Kidney (tissue), 14 donors: Measurements from ENCODE around the gene NDUFAF8. TPM values are rescaled to one million over a fixed set of nuclear protein-coding genes. Genes with fewer than 3 reads are reported as not detected.

ENCODE experiments used
- DNase-seq, 5 donors: peaks; one replicate each; pipeline ENCODE4 v3.0.0-alpha.2; 2013 to 2020
- FAIRE-seq: peaks from 2 replicates; lab custom pipeline; 2012; peaks lifted over from hg19 to GRCh38; lab: Jason Lieb, UNC
- H3K27ac ChIP-seq, 2 donors: one replicate each; pipeline ENCODE4 v1.7.0; 2013; ENCODE audit warnings: low read depth in 2 of 2, low read length in 2 of 2, inconsistent platforms in 1 of 2
- H3K27me3 ChIP-seq: one replicate; pipeline ENCODE4 v1.7.1; 2013; ENCODE audit warnings: low read length, inconsistent platforms; ENCODE audit not compliant: control insufficient read depth, insufficient read depth
- H3K36me3 ChIP-seq, 3 donors: one replicate each; pipeline versions ENCODE4 v1.7.0 to v1.7.1; 2013; ENCODE audit warnings: low read length in 3 of 3, control low read depth in 1 of 3, inconsistent platforms in 1 of 3; ENCODE audit not compliant: insufficient read depth in 3 of 3, control insufficient read depth in 2 of 3
- H3K4me1 ChIP-seq, 3 donors: one replicate each; pipeline versions ENCODE4 v1.7.0 to v1.7.1; 2013; ENCODE audit warnings: low read length in 3 of 3, inconsistent platforms in 1 of 3, low read depth in 1 of 3; ENCODE audit not compliant: control insufficient read depth in 2 of 3, insufficient read depth in 2 of 3
- H3K4me3 ChIP-seq, 3 donors: one replicate each; pipeline versions ENCODE4 v1.7.0 to v1.8.1; 2013; ENCODE audit warnings: low read length in 3 of 3, control low read depth in 1 of 3, inconsistent platforms in 1 of 3
- H3K9ac ChIP-seq, 3 donors: one replicate each; pipeline versions ENCODE4 v1.7.0 to v1.7.1; 2013; ENCODE audit warnings: low read length in 3 of 3, control low read depth in 1 of 3, inconsistent platforms in 1 of 3
- H3K9me3 ChIP-seq, 3 donors: one replicate each; pipeline versions ENCODE4 v1.7.0 to v1.7.1; 2013; ENCODE audit warnings: low read length in 3 of 3, control low read depth in 1 of 3, inconsistent platforms in 1 of 3; ENCODE audit not compliant: control insufficient read depth in 2 of 3, insufficient read depth in 1 of 3
- intact Hi-C: fragments of 100-400 bp; cut with DNase I; formaldehyde crosslinking; loops from one replicate; pipeline ENCODE4 v1.11.1; 2022
- polyA plus RNA-seq: library from polyadenylated mRNA; stranded (reverse); fragments of 350-450 nt; fragmentation: Illumina TruSeq; extraction: RNeasy Lipid Tissue Mini Kit (QIAGEN cat#74804); gene quantifications from one replicate; pipeline ENCODE4 v1.2.3, GENCODE V29; 2014; ENCODE audit warnings: low read depth, low replicate concordance; ENCODE audit not compliant: insufficient read depth
- total RNA-seq: library from RNA; stranded (reverse); fragmentation: NEBNext Ultra II Directional; extraction: Animal tissue kit (Norgen Biotek cat#: 25700); gene quantifications from one replicate; pipeline ENCODE4 v1.2.1, GENCODE V29; 2021
- TF ChIP-seq, protein P1 (sequence below): IDR thresholded peaks from 3 replicates; pipeline ENCODE4 v1.5.1; 2012; ENCODE audit warnings: mild to moderate bottlenecking, moderate library complexity, borderline replicate concordance; ENCODE audit not compliant: insufficient read depth; ENCODE audit errors: extremely low read depth
- donor health status: control.
- donor health status: control.
- donor health status: control.
- donor health status: control.
- donor health status: control.
- donor health status: DM: yes; HTN: yes; CAD: no.
- donor health status: Normal renal cell carcinoma (clear cell type).

Gene NDUFAF8
- total and polyA plus RNA-seq, 2 donors from 2014 or later, result 38.6 to 134 TPM

DNA sequence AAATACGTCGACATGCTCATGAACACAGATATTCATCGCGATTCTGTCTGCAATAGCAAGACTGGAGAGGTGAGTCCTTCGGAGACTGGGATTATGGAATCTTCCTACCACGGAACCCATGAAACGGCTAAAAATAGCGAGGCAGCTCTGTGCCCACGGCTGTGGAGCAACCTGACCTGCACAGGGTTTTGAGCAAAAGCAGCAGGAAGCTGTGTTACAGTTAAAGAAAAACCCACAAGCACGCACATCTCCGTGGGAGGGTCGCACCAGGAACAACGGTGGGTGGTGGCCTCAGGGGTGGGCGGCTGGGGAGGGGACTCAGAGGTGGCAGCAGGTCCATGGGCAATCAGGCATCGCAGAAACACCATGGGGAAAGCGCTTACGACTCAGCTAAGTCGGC is 31.2 kb downstream of the NDUFAF8 start:
- no peak overlapping the region for H3K27ac ChIP-seq
- intact Hi-C loops, result no loop called here
- no peak for FAIRE-seq
- H3K9ac ChIP-seq, result no peak overlapping the region
- no peak overlapping the region for H3K4me3 ChIP-seq
- H3K27me3 ChIP-seq, result no peaks in the 10 kb centered on the region
- DNase-seq, result peak in 1 of 5 donors; percentile 43
- TF ChIP-seq, protein P1, sequence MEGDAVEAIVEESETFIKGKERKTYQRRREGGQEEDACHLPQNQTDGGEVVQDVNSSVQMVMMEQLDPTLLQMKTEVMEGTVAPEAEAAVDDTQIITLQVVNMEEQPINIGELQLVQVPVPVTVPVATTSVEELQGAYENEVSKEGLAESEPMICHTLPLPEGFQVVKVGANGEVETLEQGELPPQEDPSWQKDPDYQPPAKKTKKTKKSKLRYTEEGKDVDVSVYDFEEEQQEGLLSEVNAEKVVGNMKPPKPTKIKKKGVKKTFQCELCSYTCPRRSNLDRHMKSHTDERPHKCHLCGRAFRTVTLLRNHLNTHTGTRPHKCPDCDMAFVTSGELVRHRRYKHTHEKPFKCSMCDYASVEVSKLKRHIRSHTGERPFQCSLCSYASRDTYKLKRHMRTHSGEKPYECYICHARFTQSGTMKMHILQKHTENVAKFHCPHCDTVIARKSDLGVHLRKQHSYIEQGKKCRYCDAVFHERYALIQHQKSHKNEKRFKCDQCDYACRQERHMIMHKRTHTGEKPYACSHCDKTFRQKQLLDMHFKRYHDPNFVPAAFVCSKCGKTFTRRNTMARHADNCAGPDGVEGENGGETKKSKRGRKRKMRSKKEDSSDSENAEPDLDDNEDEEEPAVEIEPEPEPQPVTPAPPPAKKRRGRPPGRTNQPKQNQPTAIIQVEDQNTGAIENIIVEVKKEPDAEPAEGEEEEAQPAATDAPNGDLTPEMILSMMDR, result no peak
- no peaks in the 10 kb centered on the region for H3K4me1 ChIP-seq
- peaks cover 0 to 41% (median 30%) of the 10 kb centered on the region in 3 donors for H3K36me3 ChIP-seq
- H3K9me3 ChIP-seq, result no peaks in the 10 kb centered on the region

DNA sequence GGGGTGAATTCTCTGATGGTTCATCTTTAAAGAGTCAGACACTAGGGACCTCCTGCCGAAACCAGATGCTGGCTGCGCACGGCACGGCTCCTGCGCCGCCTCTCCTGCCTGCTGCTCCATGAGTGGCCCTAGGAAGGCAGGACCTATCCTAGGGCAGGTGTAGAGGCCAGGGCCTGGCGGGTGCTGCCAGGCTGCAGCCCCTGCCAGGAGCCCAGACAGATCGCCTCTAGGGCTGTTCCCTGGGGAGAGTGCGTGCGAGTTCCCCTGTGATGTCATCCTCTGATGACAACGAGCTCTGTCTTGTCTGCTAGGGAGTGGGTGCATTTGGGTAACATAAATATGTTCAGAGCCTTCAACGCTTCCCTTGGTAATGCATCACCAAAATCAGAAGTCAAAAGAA is 32.1 kb downstream of the NDUFAF8 start:
- FAIRE-seq (no peak), DNase-seq (no peak)
- intact Hi-C loops, result no loop called here
- H3K4me3 ChIP-seq, result no peak overlapping the region
- no peaks in the 10 kb centered on the region for H3K27me3 ChIP-seq
- H3K9me3 ChIP-seq, result no peaks in the 10 kb centered on the region
- no peaks in the 10 kb centered on the region for H3K4me1 ChIP-seq
- H3K36me3 ChIP-seq, result peaks cover 0 to 37% (median 25%) of the 10 kb centered on the region in 3 donors
- no peak overlapping the region for H3K9ac ChIP-seq
- H3K27ac ChIP-seq, result no peak overlapping the region
- TF ChIP-seq, protein P1, result no peak

DNA sequence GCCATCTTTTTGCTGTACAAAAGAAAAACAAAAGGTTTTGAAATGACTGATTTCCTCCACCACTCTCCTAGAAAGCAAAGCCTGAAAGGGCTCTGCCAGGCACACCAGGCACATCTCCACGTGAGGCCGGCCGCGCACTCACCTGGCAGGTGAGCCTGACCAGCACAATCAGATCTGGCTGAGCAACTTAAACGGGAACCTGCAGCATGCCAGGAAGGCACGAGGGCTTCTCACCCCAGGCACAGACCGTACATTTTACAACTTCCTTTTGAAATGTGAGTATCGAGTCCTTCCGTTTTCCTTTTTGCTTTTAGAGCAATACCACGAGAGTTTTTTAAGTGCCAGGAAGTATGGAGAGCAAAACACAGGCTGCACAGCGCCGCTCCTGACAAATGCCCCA is 33.5 kb downstream of the NDUFAF8 start:
- TF ChIP-seq, protein P1, result no peak
- FAIRE-seq, result no peak
- H3K9ac ChIP-seq, result no peak overlapping the region
- H3K27ac ChIP-seq, result no peak overlapping the region
- peaks cover 0 to 37% (median 22%) of the 10 kb centered on the region in 3 donors for H3K36me3 ChIP-seq
- intact Hi-C loops, result no loop called here
- peak in 1 of 5 donors; percentile 33 for DNase-seq
- H3K4me1 ChIP-seq, result no peaks in the 10 kb centered on the region
- H3K27me3 ChIP-seq, result no peaks in the 10 kb centered on the region
- no peaks in the 10 kb centered on the region for H3K9me3 ChIP-seq
- no peak overlapping the region for H3K4me3 ChIP-seq
